ENCODE results near the gene TIGIT. TPM values are rescaled to one million over a fixed set of nuclear protein-coding genes. Genes with fewer than 3 reads are reported as not detected.

The TIGIT gene
- total RNA-seq, 1 donor from 2014 or later: not detected

DNA sequence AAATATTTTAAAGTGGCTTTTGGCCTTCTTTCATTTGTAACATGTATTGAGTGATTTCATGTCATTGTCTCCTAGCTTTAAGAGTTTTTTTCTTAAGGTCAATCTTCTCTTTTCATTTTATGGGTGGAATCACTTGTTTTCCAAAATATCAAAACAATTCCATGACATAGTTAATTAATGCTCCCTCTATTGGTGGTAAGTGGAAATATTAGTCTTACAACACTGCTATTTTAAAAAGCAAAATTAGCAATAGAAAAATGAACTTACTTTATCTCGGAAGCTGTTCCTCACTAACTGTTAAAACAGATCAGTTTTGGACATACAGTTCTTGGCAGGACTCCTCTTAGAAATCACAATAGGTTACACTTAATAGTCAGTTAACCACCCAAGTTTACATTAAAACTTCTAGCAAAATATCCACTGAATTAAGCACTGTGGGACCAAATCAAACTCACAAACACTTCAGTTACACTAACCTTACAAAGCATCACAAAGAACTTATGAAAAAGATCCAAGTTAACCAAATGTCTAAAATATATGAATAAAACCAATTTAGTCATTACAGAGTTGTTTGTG, 42.4 kb downstream of the TIGIT start:
- Mint-ChIP-seq H3K4me3 (no peak overlapping the region), H3K36me3 (ENCODE audit: low read depth) (peaks cover 22% of the 10 kb centered on the region), H3K9me3 (peaks cover 10% of the 10 kb centered on the region), H3K27ac (ENCODE audit: unreplicated experiment) (no peak overlapping the region), H3K27me3 (ENCODE audit: low read depth) (no peaks in the 10 kb centered on the region), H3K4me1 (peaks cover 22% of the 10 kb centered on the region)
- no peak for DNase-seq (ENCODE audit: low read depth, low spot score)
- peak; percentile 61 for TF ChIP-seq CTCF (conservative IDR thresholded peaks at IDR 0.05)

DNA sequence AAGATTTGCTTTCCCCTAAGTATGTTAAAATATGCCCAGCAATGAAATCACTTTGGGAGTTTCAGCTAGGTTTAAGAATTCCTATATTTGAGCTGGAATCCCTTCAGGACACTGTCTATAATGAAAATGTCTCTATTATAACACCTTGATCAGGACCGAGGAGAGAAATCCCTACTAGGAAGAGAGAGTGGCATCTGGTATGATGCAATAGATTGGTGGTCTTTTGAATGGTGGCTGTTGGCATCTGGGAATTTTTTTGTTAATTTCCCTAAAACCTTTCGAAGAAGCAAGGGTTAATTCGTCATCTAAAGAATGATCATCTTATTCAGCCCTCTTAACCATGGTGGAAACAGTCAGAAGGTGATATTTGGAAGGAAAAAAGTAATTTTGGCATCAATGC, 43.0 kb downstream of the TIGIT start:
- H3K36me3 Mint-ChIP-seq (ENCODE audit: low read depth): peaks cover 17% of the 10 kb centered on the region
- H3K9me3 Mint-ChIP-seq: peaks cover 8% of the 10 kb centered on the region
- no peak for DNase-seq (ENCODE audit: low read depth, low spot score)
- H3K27me3 Mint-ChIP-seq (ENCODE audit: low read depth): no peaks in the 10 kb centered on the region
- H3K27ac Mint-ChIP-seq (ENCODE audit: unreplicated experiment): no peak overlapping the region
- H3K4me1 Mint-ChIP-seq: peaks cover 22% of the 10 kb centered on the region
- no peak for TF ChIP-seq CTCF (conservative IDR thresholded peaks at IDR 0.05)
- no peak overlapping the region for H3K4me3 Mint-ChIP-seq

DNA sequence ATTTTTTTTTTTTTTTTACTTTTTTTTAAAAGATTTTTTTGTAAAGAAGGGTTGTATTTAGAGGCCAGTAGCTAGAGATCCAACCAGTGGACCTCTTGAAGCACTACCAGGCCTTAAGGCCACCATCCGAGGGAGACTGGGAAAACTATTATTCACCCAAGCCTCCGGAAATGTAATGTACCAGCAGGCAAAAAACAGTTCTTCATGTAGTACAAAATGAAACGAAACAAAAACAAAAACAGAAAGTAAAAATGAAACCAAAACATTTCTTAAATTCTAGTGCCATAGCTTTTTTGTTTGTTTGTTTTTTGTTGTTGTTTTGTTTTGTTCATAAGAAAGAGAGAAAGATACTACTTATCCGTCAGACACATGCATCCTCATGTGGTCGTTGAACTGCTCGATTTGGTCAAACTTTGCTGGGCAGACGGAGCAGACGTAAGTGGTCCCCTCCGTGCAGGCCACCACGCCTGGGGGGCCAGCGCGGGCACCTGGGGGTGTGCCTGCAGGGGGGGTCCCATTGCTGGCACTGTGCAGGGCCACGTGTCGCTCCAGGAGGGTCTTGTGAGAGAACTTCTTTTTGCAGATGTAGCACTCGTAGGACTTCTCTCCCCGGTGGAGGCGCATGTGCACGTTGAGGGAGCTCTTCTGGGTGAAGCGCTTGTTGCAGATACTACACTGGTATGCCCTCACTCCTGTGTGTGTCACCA, 45.0 kb downstream of the TIGIT start:
- DNase-seq (ENCODE audit: low read depth, low spot score): no peak
- peaks cover 9% of the 10 kb centered on the region for H3K36me3 Mint-ChIP-seq (ENCODE audit: low read depth)
- H3K27me3 Mint-ChIP-seq (ENCODE audit: low read depth): no peaks in the 10 kb centered on the region
- no peak for TF ChIP-seq CTCF (conservative IDR thresholded peaks at IDR 0.05)
- no peak overlapping the region for H3K27ac Mint-ChIP-seq (ENCODE audit: unreplicated experiment)
- H3K9me3 Mint-ChIP-seq: no peaks in the 10 kb centered on the region
- peaks cover 17% of the 10 kb centered on the region for H3K4me1 Mint-ChIP-seq
- no peak overlapping the region for H3K4me3 Mint-ChIP-seq

- Mint-ChIP-seq H3K9me3 (no peaks in the 10 kb centered on the region), H3K4me3 (no peak overlapping the region)
- DNase-seq (ENCODE audit: low read depth, low spot score): no peak
Observed at GRCh38 chr3:114344492-114344891, 50.7 kb downstream of the TIGIT start.

GRCh38 chr3:114350271-114350670, 56.4 kb downstream of the TIGIT start:
- peaks cover 5% of the 10 kb centered on the region for H3K4me1 Mint-ChIP-seq
- no peaks in the 10 kb centered on the region for H3K27me3 Mint-ChIP-seq (ENCODE audit: low read depth)
- peaks cover 20% of the 10 kb centered on the region for H3K36me3 Mint-ChIP-seq (ENCODE audit: low read depth)
- DNase-seq (ENCODE audit: low read depth, low spot score): no peak
- TF ChIP-seq CTCF (conservative IDR thresholded peaks at IDR 0.05): no peak
- H3K27ac Mint-ChIP-seq (ENCODE audit: unreplicated experiment): no peak overlapping the region
- H3K4me3 Mint-ChIP-seq: no peak overlapping the region
- no peaks in the 10 kb centered on the region for H3K9me3 Mint-ChIP-seq

More at GRCh38 chr3:114344492-114344891, 50.7 kb downstream of the TIGIT start:
- Mint-ChIP-seq H3K36me3 (ENCODE audit: low read depth) (peaks cover 7% of the 10 kb centered on the region), H3K27ac (ENCODE audit: unreplicated experiment) (no peak overlapping the region), H3K27me3 (ENCODE audit: low read depth) (no peaks in the 10 kb centered on the region), H3K4me1 (peaks cover 5% of the 10 kb centered on the region)
- TF ChIP-seq CTCF (conservative IDR thresholded peaks at IDR 0.05): no peak
